Measurements from ENCODE around the gene CRB1.

Gene CRB1

GRCh38 chr1:197390856-197391255 is 122.8 kb downstream of the CRB1 start:
- H4K12ac ChIP-seq (ENCODE audit: low read depth, low read length) = no peak overlapping the region
- H3K14ac ChIP-seq (ENCODE audit: low read length) = no peak overlapping the region
- H3K36me3 ChIP-seq (ENCODE audit: control insufficient read depth in 1 of 2, insufficient read depth in 2 of 2, low read length in 2 of 2) = no peaks in the 10 kb centered on the region
- H3K79me1 ChIP-seq (ENCODE audit: low read length) = no peaks in the 10 kb centered on the region
- no peak overlapping the region for H2BK120ac ChIP-seq (ENCODE audit: insufficient read depth, low read length, poor library complexity)
- H2AFZ ChIP-seq (ENCODE audit: insufficient read depth, low read length, poor library complexity) = no peak overlapping the region
- no peak overlapping the region for H3K4me2 ChIP-seq (ENCODE audit: low read length)
- H3K4me3 ChIP-seq (ENCODE audit: low read depth, low read length) = no peak overlapping the region
- WGBS (ENCODE audit: extremely low coverage, insufficient coverage, insufficient read length) = no CpG with 5 or more reads among the region's 2 CpGs
- H3K79me2 ChIP-seq (ENCODE audit: control insufficient read depth, insufficient read depth, low read length, poor library complexity) = no peaks in the 10 kb centered on the region
- H3K27ac ChIP-seq (ENCODE audit: low read depth, low read length) = no peak overlapping the region
- H4K91ac ChIP-seq (ENCODE audit: low read depth, low read length) = no peak overlapping the region
- no peak overlapping the region for H2BK12ac ChIP-seq (ENCODE audit: low read length)
- no peak overlapping the region for H4K8ac ChIP-seq (ENCODE audit: low read depth, low read length)
- no peak overlapping the region for H3K23ac ChIP-seq (ENCODE audit: low read length)
- no peak for DNase-seq
- H3K9me3 ChIP-seq (ENCODE audit: insufficient read depth, low read depth, low read length) = no peaks in the 10 kb centered on the region
- no peaks in the 10 kb centered on the region for H3K4me1 ChIP-seq (ENCODE audit: control insufficient read depth in 1 of 2, insufficient read depth in 2 of 2, low read length in 2 of 2)
- H2AK5ac ChIP-seq (ENCODE audit: low read length) = no peak overlapping the region
- no peak overlapping the region for H2BK5ac ChIP-seq (ENCODE audit: low read depth, low read length, poor library complexity)
- no peak overlapping the region for H3K18ac ChIP-seq (ENCODE audit: low read length)
- H3K9ac ChIP-seq (ENCODE audit: low read length) = no peak overlapping the region
- H3K27me3 ChIP-seq (ENCODE audit: insufficient read depth, low read length) = no peaks in the 10 kb centered on the region
- H3K4ac ChIP-seq (ENCODE audit: low read depth, low read length) = no peak overlapping the region

- H4K12ac ChIP-seq (ENCODE audit: low read depth, low read length) = no peak overlapping the region
- H2AK5ac ChIP-seq (ENCODE audit: low read length) = no peak overlapping the region
- no peaks in the 10 kb centered on the region for H3K9me3 ChIP-seq (ENCODE audit: insufficient read depth, low read depth, low read length)
- no peaks in the 10 kb centered on the region for H3K36me3 ChIP-seq (ENCODE audit: control insufficient read depth in 1 of 2, insufficient read depth in 2 of 2, low read length in 2 of 2)
- no peaks in the 10 kb centered on the region for H3K79me1 ChIP-seq (ENCODE audit: low read length)
- no peak for DNase-seq
- no peak overlapping the region for H3K18ac ChIP-seq (ENCODE audit: low read length)
- H2BK12ac ChIP-seq (ENCODE audit: low read length) = no peak overlapping the region
- no peaks in the 10 kb centered on the region for H3K4me1 ChIP-seq (ENCODE audit: control insufficient read depth in 1 of 2, insufficient read depth in 2 of 2, low read length in 2 of 2)
- H3K27me3 ChIP-seq (ENCODE audit: insufficient read depth, low read length) = no peaks in the 10 kb centered on the region
- no peak overlapping the region for H3K14ac ChIP-seq (ENCODE audit: low read length)
- H3K4ac ChIP-seq (ENCODE audit: low read depth, low read length) = no peak overlapping the region
- H2BK120ac ChIP-seq (ENCODE audit: insufficient read depth, low read length, poor library complexity) = no peak overlapping the region
- H4K91ac ChIP-seq (ENCODE audit: low read depth, low read length) = no peak overlapping the region
- no peak overlapping the region for H3K23ac ChIP-seq (ENCODE audit: low read length)
- no peak overlapping the region for H3K27ac ChIP-seq (ENCODE audit: low read depth, low read length)
- no peaks in the 10 kb centered on the region for H3K79me2 ChIP-seq (ENCODE audit: control insufficient read depth, insufficient read depth, low read length, poor library complexity)
- H3K4me3 ChIP-seq (ENCODE audit: low read depth, low read length) = no peak overlapping the region
- no peak overlapping the region for H3K4me2 ChIP-seq (ENCODE audit: low read length)
- WGBS (ENCODE audit: extremely low coverage, insufficient coverage, insufficient read length) = no CpG with 5 or more reads among the region's 3 CpGs
- H3K9ac ChIP-seq (ENCODE audit: low read length) = no peak overlapping the region
- H2BK5ac ChIP-seq (ENCODE audit: low read depth, low read length, poor library complexity) = no peak overlapping the region
- no peak overlapping the region for H2AFZ ChIP-seq (ENCODE audit: insufficient read depth, low read length, poor library complexity)
- no peak overlapping the region for H4K8ac ChIP-seq (ENCODE audit: low read depth, low read length)
These were observed 123.5 kb downstream of the CRB1 start for GRCh38 chr1:197391303-197392226.

- H4K12ac ChIP-seq (ENCODE audit: low read depth, low read length) = no peak overlapping the region
- H3K27ac ChIP-seq (ENCODE audit: low read depth, low read length) = no peak overlapping the region
- no peak overlapping the region for H4K91ac ChIP-seq (ENCODE audit: low read depth, low read length)
- no peaks in the 10 kb centered on the region for H3K36me3 ChIP-seq (ENCODE audit: control insufficient read depth in 1 of 2, insufficient read depth in 2 of 2, low read length in 2 of 2)
- H3K9ac ChIP-seq (ENCODE audit: low read length) = no peak overlapping the region
- H3K4me1 ChIP-seq (ENCODE audit: control insufficient read depth in 1 of 2, insufficient read depth in 2 of 2, low read length in 2 of 2) = no peaks in the 10 kb centered on the region
- no peak for DNase-seq
- no peaks in the 10 kb centered on the region for H3K9me3 ChIP-seq (ENCODE audit: insufficient read depth, low read depth, low read length)
- H3K18ac ChIP-seq (ENCODE audit: low read length) = no peak overlapping the region
- no peak overlapping the region for H2BK5ac ChIP-seq (ENCODE audit: low read depth, low read length, poor library complexity)
- no peak overlapping the region for H4K8ac ChIP-seq (ENCODE audit: low read depth, low read length)
- no peaks in the 10 kb centered on the region for H3K79me2 ChIP-seq (ENCODE audit: control insufficient read depth, insufficient read depth, low read length, poor library complexity)
- H3K4me2 ChIP-seq (ENCODE audit: low read length) = no peak overlapping the region
- H3K4me3 ChIP-seq (ENCODE audit: low read depth, low read length) = no peak overlapping the region
- no peak overlapping the region for H3K14ac ChIP-seq (ENCODE audit: low read length)
- no peaks in the 10 kb centered on the region for H3K79me1 ChIP-seq (ENCODE audit: low read length)
- H2BK12ac ChIP-seq (ENCODE audit: low read length) = no peak overlapping the region
- no peak overlapping the region for H2AFZ ChIP-seq (ENCODE audit: insufficient read depth, low read length, poor library complexity)
- no peak overlapping the region for H2AK5ac ChIP-seq (ENCODE audit: low read length)
- H3K27me3 ChIP-seq (ENCODE audit: insufficient read depth, low read length) = no peaks in the 10 kb centered on the region
- no CpG with 5 or more reads among the region's 1 CpG for WGBS (ENCODE audit: extremely low coverage, insufficient coverage, insufficient read length)
- H2BK120ac ChIP-seq (ENCODE audit: insufficient read depth, low read length, poor library complexity) = no peak overlapping the region
- no peak overlapping the region for H3K4ac ChIP-seq (ENCODE audit: low read depth, low read length)
- H3K23ac ChIP-seq (ENCODE audit: low read length) = no peak overlapping the region
These were observed 124.5 kb downstream of the CRB1 start for GRCh38 chr1:197392541-197392940.

- Histone ChIP-seq H3K27ac (ENCODE audit: low read depth, low read length) (no peak overlapping the region), H3K18ac (ENCODE audit: low read length) (no peak overlapping the region), H3K36me3 (ENCODE audit: control insufficient read depth in 1 of 2, insufficient read depth in 2 of 2, low read length in 2 of 2) (no peaks in the 10 kb centered on the region), H3K27me3 (ENCODE audit: insufficient read depth, low read length) (no peaks in the 10 kb centered on the region), H3K9me3 (ENCODE audit: insufficient read depth, low read depth, low read length) (no peaks in the 10 kb centered on the region), H2AK5ac (ENCODE audit: low read length) (no peak overlapping the region), H4K91ac (ENCODE audit: low read depth, low read length) (no peak overlapping the region), H4K8ac (ENCODE audit: low read depth, low read length) (no peak overlapping the region), H3K79me1 (ENCODE audit: low read length) (no peaks in the 10 kb centered on the region), H3K4me2 (ENCODE audit: low read length) (no peak overlapping the region), H3K4me3 (ENCODE audit: low read depth, low read length) (no peak overlapping the region), H2AFZ (ENCODE audit: insufficient read depth, low read length, poor library complexity) (no peak overlapping the region), H4K12ac (ENCODE audit: low read depth, low read length) (no peak overlapping the region), H3K4ac (ENCODE audit: low read depth, low read length) (no peak overlapping the region), H2BK12ac (ENCODE audit: low read length) (no peak overlapping the region), H3K23ac (ENCODE audit: low read length) (no peak overlapping the region), H3K14ac (ENCODE audit: low read length) (no peak overlapping the region), H3K4me1 (ENCODE audit: control insufficient read depth in 1 of 2, insufficient read depth in 2 of 2, low read length in 2 of 2) (no peaks in the 10 kb centered on the region), H2BK120ac (ENCODE audit: insufficient read depth, low read length, poor library complexity) (no peak overlapping the region), H3K9ac (ENCODE audit: low read length) (no peak overlapping the region), H3K79me2 (ENCODE audit: control insufficient read depth, insufficient read depth, low read length, poor library complexity) (no peaks in the 10 kb centered on the region), H2BK5ac (ENCODE audit: low read depth, low read length, poor library complexity) (no peak overlapping the region)
- WGBS (ENCODE audit: extremely low coverage, insufficient coverage, insufficient read length) = no CpG with 5 or more reads among the region's 1 CpG
- no peak for DNase-seq
These were observed 125.1 kb downstream of the CRB1 start for GRCh38 chr1:197393105-197393504.
